Fibroblast of pulmonary artery (primary cell): Measurements from ENCODE around the gene RAX.
A peak's percentile ranks its signal among the peaks of the same experiment; 100 is the strongest.

Experiments
- DNase-seq: peaks from one replicate; pipeline ENCODE4 v3.0.0-alpha.2; 2010; ENCODE audit warnings: low read depth
- H3K4me3 ChIP-seq: replicated peaks from 2 replicates; pipeline ENCODE4 v1.5.1; 2011; ENCODE audit warnings: low read depth, mild to moderate bottlenecking, control low read depth, low read length, moderate library complexity
- TF ChIP-seq, protein P1 (sequence below): IDR thresholded peaks from 2 replicates; pipeline ENCODE4 v1.5.1; 2011; ENCODE audit warnings: mild to moderate bottlenecking, control low read depth, low read length, inconsistent platforms; ENCODE audit errors: missing control alignments

The RAX gene

DNA sequence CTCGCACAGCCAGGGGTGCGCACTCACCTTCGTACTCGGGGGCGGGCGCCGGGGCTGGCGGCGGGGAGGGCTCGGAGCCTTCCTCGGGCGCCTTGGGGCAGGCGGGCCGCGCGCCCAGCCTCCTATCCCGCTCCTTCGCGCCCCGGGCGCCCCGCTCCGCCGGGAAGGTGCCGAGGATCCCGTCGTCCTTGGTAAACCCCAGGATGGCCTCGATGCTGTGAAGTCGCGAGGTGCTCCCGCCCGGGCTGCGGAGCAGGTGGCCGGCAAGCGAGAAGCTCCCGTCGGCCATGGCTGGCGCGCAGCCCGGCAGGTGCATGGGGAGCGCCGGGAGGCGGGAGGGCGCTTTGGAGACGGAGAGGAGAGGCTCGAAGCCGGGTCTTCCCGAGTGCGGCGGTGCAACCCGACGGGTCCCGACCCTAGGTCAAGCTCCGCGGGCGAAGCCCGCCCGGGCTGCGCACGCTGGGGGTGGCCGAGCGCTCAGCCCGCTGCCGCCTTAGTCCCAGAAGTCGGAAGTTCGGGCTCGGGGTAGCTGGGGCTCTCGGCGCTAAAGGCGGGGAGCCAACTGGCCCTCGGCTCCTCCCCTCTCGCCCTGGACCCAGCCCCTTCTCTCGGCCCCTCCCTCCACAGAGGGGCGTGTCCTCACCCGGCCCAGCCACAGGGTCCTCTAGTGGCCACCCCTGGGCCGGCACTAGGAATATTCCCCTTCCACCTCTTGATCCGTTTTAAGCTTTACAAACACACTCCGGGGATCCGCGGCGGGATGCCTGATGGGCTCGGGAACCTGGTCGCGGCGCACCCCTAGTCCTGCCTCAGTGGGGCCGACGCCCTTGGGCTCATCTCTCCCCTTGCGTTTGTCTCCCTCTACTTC, at the start of gene RAX:
Gene RAX (minus strand): TSS at position 564 of the 868 bp plus-strand sequence. CDS start 248 bp downstream, at position 316.
- peak within 1 kb of the TSS; percentile 7 for H3K4me3 ChIP-seq

DNA sequence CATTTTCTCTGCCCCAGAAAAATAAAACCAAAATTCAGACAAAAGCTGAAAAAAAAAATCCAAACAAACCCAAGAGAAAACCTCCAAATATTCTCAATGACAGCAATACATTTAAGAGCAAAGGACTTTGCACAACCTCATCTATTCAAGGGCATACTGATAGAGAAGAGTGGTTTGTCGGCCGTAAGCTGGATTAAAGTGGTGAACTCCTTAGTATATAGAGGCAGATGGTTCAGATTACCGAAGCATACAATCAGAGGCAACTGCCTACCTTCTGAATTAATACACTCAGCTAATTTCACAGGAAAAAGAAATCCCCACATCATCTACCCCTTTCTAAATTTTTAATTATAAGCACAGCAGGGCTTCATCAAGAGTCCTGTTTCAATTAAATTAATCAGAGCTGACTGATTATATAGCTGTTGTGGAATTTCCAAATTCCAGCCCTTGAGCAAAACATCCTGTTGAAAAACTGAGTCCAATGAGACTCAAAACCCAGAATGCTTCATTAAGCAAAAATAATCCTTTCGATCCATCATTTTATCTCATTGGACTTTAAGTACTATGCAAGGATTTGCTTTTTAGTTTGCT, 45.3 kb upstream of the RAX start, which contains the start of gene CPLX4:
Gene CPLX4 (minus strand): TSS at position 190 of the 591 bp plus-strand sequence. CDS start 187 bp downstream, at position 3.
- no peak within 1 kb of the TSS for H3K4me3 ChIP-seq
- TF ChIP-seq, protein P1, sequence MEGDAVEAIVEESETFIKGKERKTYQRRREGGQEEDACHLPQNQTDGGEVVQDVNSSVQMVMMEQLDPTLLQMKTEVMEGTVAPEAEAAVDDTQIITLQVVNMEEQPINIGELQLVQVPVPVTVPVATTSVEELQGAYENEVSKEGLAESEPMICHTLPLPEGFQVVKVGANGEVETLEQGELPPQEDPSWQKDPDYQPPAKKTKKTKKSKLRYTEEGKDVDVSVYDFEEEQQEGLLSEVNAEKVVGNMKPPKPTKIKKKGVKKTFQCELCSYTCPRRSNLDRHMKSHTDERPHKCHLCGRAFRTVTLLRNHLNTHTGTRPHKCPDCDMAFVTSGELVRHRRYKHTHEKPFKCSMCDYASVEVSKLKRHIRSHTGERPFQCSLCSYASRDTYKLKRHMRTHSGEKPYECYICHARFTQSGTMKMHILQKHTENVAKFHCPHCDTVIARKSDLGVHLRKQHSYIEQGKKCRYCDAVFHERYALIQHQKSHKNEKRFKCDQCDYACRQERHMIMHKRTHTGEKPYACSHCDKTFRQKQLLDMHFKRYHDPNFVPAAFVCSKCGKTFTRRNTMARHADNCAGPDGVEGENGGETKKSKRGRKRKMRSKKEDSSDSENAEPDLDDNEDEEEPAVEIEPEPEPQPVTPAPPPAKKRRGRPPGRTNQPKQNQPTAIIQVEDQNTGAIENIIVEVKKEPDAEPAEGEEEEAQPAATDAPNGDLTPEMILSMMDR, result no peak
- DNase-seq, result no peak

More for the DNA sequence above, at the start of gene RAX:
- peak; percentile 14 for DNase-seq
- TF ChIP-seq, protein P1, result no peak

DNA sequence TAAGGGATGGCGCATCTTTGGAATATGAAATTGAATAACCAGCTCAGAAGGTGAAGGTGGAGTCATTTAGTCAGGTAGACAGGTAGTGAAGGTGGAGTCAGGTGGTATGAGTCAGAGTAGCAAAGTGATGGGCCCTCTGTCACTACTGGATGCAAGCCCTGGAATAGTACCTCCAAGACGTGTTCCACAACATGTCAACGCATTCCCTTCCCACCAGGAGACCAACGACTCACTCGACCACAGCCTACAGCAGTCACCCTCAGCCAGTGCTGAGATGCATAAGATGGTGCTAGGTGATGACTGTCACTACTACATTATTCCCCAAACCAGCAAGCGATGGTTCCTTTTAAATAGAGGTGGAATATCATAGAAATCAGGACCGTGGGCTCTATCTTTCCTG, 38.4 kb upstream of the RAX start:
- H3K4me3 ChIP-seq, result no peak overlapping the region
- no peak for DNase-seq
- TF ChIP-seq, protein P1, result no peak

DNA sequence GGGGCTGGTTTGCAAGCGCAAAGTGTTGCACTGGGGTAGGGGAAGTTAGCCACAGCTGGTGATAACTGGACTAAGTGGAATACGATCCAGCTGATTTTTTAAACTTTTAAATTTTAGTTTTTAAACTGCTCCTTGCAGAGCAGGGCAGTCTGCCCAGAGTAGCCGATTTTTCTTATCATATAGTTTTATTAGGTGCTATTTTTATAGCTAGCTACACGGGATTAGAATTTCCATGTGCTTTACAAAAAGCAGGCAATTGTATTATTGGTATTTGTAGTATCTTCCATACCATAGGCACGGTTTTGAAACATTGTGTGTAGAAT, 35.6 kb upstream of the RAX start:
- peak overlapping the region; percentile 40 for H3K4me3 ChIP-seq
- TF ChIP-seq, protein P1, result no peak
- no peak for DNase-seq

DNA sequence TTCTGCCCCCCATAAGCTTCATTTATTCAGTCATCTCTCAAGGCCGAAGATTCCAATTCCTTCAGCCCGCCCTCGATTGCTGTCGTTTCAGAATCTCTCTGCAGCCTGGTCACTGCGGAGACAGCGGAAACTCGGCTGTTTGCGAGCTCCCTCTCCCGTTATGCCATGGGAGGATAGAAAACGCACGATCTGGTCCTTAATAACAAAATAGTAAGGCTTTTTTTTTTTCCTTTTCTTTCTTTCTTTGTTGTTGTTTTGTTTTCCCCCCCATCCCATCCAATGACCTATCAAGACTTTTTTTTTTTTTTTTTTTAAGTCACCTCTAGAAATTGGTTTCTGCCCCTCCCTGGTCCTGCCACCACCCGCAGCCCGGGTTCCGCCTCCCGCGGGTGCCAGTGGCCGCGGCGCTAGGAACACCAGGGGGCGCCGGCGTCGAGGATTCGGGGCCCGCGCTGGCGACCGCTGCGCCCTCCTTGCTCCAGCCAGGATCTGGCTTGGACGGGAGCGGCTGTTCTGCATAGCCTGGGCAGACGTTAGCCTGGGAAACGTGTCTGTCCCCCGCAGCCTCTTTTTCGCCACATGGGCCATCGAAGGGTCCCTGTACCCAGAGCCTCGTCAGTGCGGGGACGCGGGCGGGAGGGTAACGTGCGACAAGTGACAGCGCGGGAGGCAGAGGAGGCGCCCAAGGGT, 35.1 kb upstream of the RAX start:
- peak; percentile 62 for DNase-seq
- TF ChIP-seq, protein P1, result peak; percentile 47
- H3K4me3 ChIP-seq, result peak overlapping the region; percentile 40

DNA sequence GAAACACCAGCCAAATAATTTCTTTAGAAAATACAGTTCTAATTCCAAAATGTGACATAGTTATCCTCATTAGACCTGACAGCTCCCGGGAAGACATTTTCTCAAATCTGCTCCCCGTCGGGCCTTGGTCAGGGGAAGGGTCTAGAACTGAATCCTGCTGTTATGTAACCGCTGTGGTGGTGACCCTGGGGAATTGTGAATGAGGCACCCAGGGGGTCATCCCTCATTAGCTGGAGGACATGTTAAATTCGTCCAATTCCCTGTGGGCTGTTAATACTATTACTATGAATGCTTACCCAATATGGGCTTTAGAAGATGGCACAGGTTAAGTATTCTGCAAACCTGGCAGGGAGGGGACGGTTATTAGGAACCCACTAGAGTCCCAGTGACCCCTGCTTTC, 33.4 kb upstream of the RAX start:
- TF ChIP-seq, protein P1, result no peak
- no peak overlapping the region for H3K4me3 ChIP-seq
- no peak for DNase-seq
